ENCODE data around the gene TARBP1. TPM values are rescaled to one million over a fixed set of nuclear protein-coding genes. Genes with fewer than 3 reads are reported as not detected.
"Not testable (repeated sequence)": the region's sequence is repeated elsewhere in the genome, so short reads cannot be mapped to it uniquely, and the experiment has no call there.

TARBP1 gene
- total RNA-seq, 1 donor from 2014 or later = 17.8 TPM

- no peaks in the 10 kb centered on the region for H4K20me1 ChIP-seq (ENCODE audit: insufficient read depth, low read length)
- Mint-ChIP-seq H3K36me3 (ENCODE audit: low read depth, unreplicated experiment) (no peaks in the 10 kb centered on the region), H3K27ac (ENCODE audit: unreplicated experiment) (no peak overlapping the region), H3K9me3 (ENCODE audit: unreplicated experiment) (no peaks in the 10 kb centered on the region), H3K27me3 (ENCODE audit: low read depth, unreplicated experiment) (peaks cover 7% of the 10 kb centered on the region), H3K4me1 (ENCODE audit: low read depth, unreplicated experiment) (no peaks in the 10 kb centered on the region), H3K4me3 (ENCODE audit: unreplicated experiment) (no peak overlapping the region)
- H3K79me2 ChIP-seq (ENCODE audit: insufficient read depth, low read length) = no peaks in the 10 kb centered on the region
- TF ChIP-seq EZH2 (IDR thresholded peaks at IDR 0.05; ENCODE audit: insufficient read depth, low read length) = no peak
- no peak for TF ChIP-seq CTCF (IDR thresholded peaks at IDR 0.05; ENCODE audit: insufficient read depth, low read depth, low read length)
- H3K4me1 ChIP-seq (ENCODE audit: insufficient read depth, low read length) = no peaks in the 10 kb centered on the region
- DNase-seq (ENCODE audit: low read depth) (no peak), FAIRE-seq (no peak)
- H3K27ac ChIP-seq (ENCODE audit: low read depth, low read length) = no peak overlapping the region
- H3K27me3 ChIP-seq (ENCODE audit: insufficient read depth, low read length) = no peaks in the 10 kb centered on the region
- H2AFZ ChIP-seq (ENCODE audit: low read depth, low read length) = no peak overlapping the region
- H3K9me3 ChIP-seq (ENCODE audit: insufficient read depth, low read depth, low read length) = no peaks in the 10 kb centered on the region
- H3K4me3 ChIP-seq (ENCODE audit: insufficient read depth, low read depth, low read length) = no peak overlapping the region
- no peak overlapping the region for H3K4me2 ChIP-seq (ENCODE audit: low read length)
- no peak overlapping the region for H3K9ac ChIP-seq (ENCODE audit: low read length)
- no peaks in the 10 kb centered on the region for H3K36me3 ChIP-seq (ENCODE audit: insufficient read depth, low read length)
Observed at GRCh38 chr1:234361102-234361603, 117.8 kb downstream of the TARBP1 start.

GRCh38 chr1:234357831-234358230, 121.1 kb downstream of the TARBP1 start:
- H3K4me3 ChIP-seq (ENCODE audit: insufficient read depth, low read depth, low read length) = no peak overlapping the region
- no peak overlapping the region for H3K4me2 ChIP-seq (ENCODE audit: low read length)
- FAIRE-seq (no peak), DNase-seq (ENCODE audit: low read depth) (no peak)
- no peak overlapping the region for H3K4me3 Mint-ChIP-seq (ENCODE audit: unreplicated experiment)
- no peak overlapping the region for H3K27ac ChIP-seq (ENCODE audit: low read depth, low read length)
- no peaks in the 10 kb centered on the region for H3K36me3 ChIP-seq (ENCODE audit: insufficient read depth, low read length)
- H3K27me3 Mint-ChIP-seq (ENCODE audit: low read depth, unreplicated experiment) = peaks cover 3% of the 10 kb centered on the region
- H3K4me1 ChIP-seq (ENCODE audit: insufficient read depth, low read length) = no peaks in the 10 kb centered on the region
- no peaks in the 10 kb centered on the region for H3K9me3 ChIP-seq (ENCODE audit: insufficient read depth, low read depth, low read length)
- H3K79me2 ChIP-seq (ENCODE audit: insufficient read depth, low read length) = no peaks in the 10 kb centered on the region
- H4K20me1 ChIP-seq (ENCODE audit: insufficient read depth, low read length) = no peaks in the 10 kb centered on the region
- H3K4me1 Mint-ChIP-seq (ENCODE audit: low read depth, unreplicated experiment) = no peaks in the 10 kb centered on the region
- no peak overlapping the region for H2AFZ ChIP-seq (ENCODE audit: low read depth, low read length)
- no peak for TF ChIP-seq CTCF (IDR thresholded peaks at IDR 0.05; ENCODE audit: insufficient read depth, low read depth, low read length)
- TF ChIP-seq EZH2 (IDR thresholded peaks at IDR 0.05; ENCODE audit: insufficient read depth, low read length) = no peak
- H3K9me3 Mint-ChIP-seq (ENCODE audit: unreplicated experiment) = no peaks in the 10 kb centered on the region
- H3K9ac ChIP-seq (ENCODE audit: low read length) = no peak overlapping the region
- H3K36me3 Mint-ChIP-seq (ENCODE audit: low read depth, unreplicated experiment) = no peaks in the 10 kb centered on the region
- H3K27ac Mint-ChIP-seq (ENCODE audit: unreplicated experiment) = no peak overlapping the region
- H3K27me3 ChIP-seq (ENCODE audit: insufficient read depth, low read length) = peaks cover 3% of the 10 kb centered on the region

- FAIRE-seq; H3K4me1 Mint-ChIP-seq (ENCODE audit: low read depth, unreplicated experiment); DNase-seq (ENCODE audit: low read depth); H3K9me3 ChIP-seq (ENCODE audit: insufficient read depth, low read depth, low read length); H3K36me3 Mint-ChIP-seq (ENCODE audit: low read depth, unreplicated experiment); H3K27me3 Mint-ChIP-seq (ENCODE audit: low read depth, unreplicated experiment); H3K27me3 ChIP-seq (ENCODE audit: insufficient read depth, low read length); H3K27ac Mint-ChIP-seq (ENCODE audit: unreplicated experiment); H3K4me1 ChIP-seq (ENCODE audit: insufficient read depth, low read length); H3K9ac ChIP-seq (ENCODE audit: low read length); H3K27ac ChIP-seq (ENCODE audit: low read depth, low read length); H3K36me3 ChIP-seq (ENCODE audit: insufficient read depth, low read length); H3K79me2 ChIP-seq (ENCODE audit: insufficient read depth, low read length); H3K9me3 Mint-ChIP-seq (ENCODE audit: unreplicated experiment); H4K20me1 ChIP-seq (ENCODE audit: insufficient read depth, low read length): not testable (repeated sequence)
- H3K4me3 Mint-ChIP-seq (ENCODE audit: unreplicated experiment) = peak overlapping the region; percentile 80
- Histone ChIP-seq H3K4me3 (ENCODE audit: insufficient read depth, low read depth, low read length) (peak overlapping the region; percentile 48), H3K4me2 (ENCODE audit: low read length) (peak overlapping the region; percentile 69), H2AFZ (ENCODE audit: low read depth, low read length) (peak overlapping the region; percentile 75)
Observed at GRCh38 chr1:234356615-234357269, 122.2 kb downstream of the TARBP1 start.
